Omental fat pad (tissue), 4 donors: Measurements from ENCODE around the gene CIITA. TPM values are rescaled to one million over a fixed set of nuclear protein-coding genes. Genes with fewer than 3 reads are reported as not detected.
A peak's percentile ranks its signal among the peaks of the same experiment; 100 is the strongest.

ENCODE experiments used
- ATAC-seq: fragments of 150-250 bp; one replicate; pipeline ENCODE4 v1.9.1; 2016; ENCODE audit warnings: mild to moderate bottlenecking, moderate library complexity; ENCODE audit not compliant: low FRiP score
- DNase-seq: peaks from one replicate; pipeline ENCODE4 v3.0.0-alpha.2; 2019; ENCODE audit warnings: low spot score
- total RNA-seq, 4 donors: library from RNA; depleted of rRNA; stranded (reverse); fragments of >200 nt; gene quantifications; one replicate each; pipeline ENCODE4 v1.1.0, GENCODE V29; 2016
- TF ChIP-seq, protein P1 (sequence below), 3 donors: fragments of 450-650 bp; IDR thresholded peaks; one replicate each; pipeline ENCODE4 v1.5.1; 2016 to 2017; ENCODE audit warnings: antibody characterized with exemption in 3 of 3, mild to moderate bottlenecking in 3 of 3, moderate library complexity in 2 of 3

Gene CIITA
- total RNA-seq, 4 donors from 2014 or later = 3.2 to 101 (median 11.2) TPM

DNA sequence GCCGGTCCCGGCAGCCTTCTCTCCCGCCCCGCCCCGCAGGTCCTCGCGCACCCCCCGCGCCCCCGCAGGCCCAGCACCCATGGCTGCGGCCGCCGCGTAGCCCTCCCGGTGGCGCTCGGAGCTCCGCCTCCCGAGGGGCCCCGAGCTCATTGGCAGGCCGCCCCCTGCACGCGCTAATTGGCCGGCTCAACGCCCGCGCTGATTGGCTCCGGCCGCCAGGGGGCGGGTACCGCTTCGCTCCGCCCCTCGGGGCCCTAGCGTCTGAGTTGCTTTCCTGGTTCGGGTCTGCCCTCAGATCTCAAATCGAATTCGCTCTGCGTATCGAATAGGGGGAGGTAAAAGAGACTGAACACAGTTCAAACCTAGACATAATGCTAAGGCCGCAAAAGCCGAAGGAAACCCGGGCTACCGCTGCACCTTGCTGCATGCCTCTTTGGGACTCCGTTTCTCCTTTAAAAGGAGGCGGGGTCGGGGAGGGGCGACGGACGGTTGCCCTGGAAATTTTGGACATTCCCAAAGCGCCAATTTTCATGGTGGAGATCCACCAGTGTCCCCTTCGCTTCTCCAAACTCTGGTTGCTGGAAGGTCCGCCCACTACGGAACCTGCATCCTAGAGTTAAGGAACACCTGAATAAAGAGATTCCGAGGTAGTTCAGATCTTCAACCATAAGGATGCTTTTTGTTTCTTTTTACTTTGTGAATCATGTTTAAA is 65.5 kb downstream of the CIITA start, which contains the start of gene DEXI:
Gene DEXI (minus strand): TSS at position 117 of the 712 bp plus-strand sequence. CDS start 463 bp downstream, outside the sequence.
- ATAC-seq = peak; percentile 75
- DNase-seq = peak; percentile 74
- TF ChIP-seq, protein P1, sequence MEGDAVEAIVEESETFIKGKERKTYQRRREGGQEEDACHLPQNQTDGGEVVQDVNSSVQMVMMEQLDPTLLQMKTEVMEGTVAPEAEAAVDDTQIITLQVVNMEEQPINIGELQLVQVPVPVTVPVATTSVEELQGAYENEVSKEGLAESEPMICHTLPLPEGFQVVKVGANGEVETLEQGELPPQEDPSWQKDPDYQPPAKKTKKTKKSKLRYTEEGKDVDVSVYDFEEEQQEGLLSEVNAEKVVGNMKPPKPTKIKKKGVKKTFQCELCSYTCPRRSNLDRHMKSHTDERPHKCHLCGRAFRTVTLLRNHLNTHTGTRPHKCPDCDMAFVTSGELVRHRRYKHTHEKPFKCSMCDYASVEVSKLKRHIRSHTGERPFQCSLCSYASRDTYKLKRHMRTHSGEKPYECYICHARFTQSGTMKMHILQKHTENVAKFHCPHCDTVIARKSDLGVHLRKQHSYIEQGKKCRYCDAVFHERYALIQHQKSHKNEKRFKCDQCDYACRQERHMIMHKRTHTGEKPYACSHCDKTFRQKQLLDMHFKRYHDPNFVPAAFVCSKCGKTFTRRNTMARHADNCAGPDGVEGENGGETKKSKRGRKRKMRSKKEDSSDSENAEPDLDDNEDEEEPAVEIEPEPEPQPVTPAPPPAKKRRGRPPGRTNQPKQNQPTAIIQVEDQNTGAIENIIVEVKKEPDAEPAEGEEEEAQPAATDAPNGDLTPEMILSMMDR (IDR thresholded peaks at IDR 0.05) = no peak

DNA sequence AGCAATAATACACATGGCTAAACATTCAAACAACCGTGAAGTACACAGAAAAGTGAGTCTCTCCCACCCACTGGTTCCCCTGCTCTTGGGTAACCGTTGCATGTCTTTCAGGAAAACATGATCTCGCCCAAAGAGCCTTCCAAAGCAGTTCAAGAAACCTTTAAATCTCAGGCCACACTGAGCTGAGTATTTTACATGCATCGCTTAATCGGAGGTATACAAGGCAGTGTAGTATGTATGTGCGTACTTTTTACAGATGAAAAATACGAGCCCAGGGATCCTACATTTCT is 66.0 kb downstream of the CIITA start:
- DNase-seq = no peak
- no peak for ATAC-seq
- TF ChIP-seq, protein P1 (IDR thresholded peaks at IDR 0.05) = no peak

GRCh38 chr16:10944249-10945064 is 67.5 kb downstream of the CIITA start, which contains the start of gene CLEC16A:
CLEC16A (plus strand) TSS chr16:10944564; CDS start chr16:10944718, 154 bp downstream.
- DNase-seq (peak; percentile 82), ATAC-seq (peak; percentile 84)
- TF ChIP-seq, protein P1 (IDR thresholded peaks at IDR 0.05) = no peak

DNA sequence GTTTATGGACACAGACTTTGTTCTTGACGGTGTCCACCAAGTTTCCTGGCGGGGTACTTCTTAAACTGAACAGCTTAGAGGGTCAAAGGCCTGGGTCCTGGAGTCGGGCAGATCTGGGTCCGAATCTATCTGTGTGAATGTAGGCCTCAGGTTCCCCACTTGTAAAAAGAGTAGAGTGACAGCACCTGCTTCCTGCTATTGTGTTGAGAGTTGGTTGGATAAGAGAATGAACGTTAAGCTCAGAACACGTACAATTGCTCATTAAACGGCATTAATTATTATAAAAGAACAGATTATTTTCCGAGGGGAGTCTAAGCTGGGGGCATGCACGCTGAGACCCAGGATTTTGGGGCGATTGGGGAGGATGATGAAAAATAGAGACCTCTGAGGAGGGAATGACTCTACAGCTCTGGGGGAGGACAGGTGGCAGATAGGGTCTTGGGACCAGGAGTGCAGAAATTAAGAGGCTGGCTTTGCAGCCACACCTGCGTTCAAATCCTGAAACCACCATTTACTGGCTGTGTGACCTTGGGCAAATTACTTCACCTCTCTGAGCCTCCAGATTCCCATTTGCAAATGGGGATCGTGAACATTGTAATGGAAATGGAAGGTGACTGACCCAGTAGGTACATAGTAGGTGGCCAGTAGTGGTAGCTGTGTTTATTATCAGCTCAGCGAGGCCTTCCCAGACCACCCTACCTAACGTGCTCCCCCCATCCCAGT is 68.2 kb downstream of the CIITA start:
- TF ChIP-seq, protein P1 (IDR thresholded peaks at IDR 0.05) = no peak
- DNase-seq (no peak), ATAC-seq (no peak)

DNA sequence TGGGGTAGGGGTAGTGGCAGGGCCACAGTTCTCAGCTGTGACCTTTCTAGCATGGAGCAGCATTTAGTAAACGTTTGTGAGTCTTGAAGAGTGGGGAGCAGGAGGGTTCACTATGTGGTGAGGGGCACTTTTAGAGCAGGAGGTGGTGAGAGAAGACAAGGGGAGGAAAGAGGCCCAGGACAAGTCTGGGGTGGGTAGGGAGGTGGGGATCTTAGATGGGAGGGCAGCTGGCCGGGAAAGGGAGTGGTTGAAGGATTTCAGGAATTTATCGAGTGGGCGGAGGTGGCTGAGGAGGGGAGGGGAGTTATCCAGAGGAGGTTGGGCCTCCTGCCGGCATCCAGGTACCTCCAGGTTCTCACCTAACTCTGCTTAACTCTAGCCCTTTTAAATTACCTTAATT is 69.3 kb downstream of the CIITA start:
- TF ChIP-seq, protein P1 (IDR thresholded peaks at IDR 0.05) = no peak
- DNase-seq (no peak), ATAC-seq (no peak)

GRCh38 chr16:10947211-10947787 is 70.3 kb downstream of the CIITA start:
- no peak for ATAC-seq
- TF ChIP-seq, protein P1 (IDR thresholded peaks at IDR 0.05) = no peak

More at GRCh38 chr16:10947211-10947787, 70.3 kb downstream of the CIITA start:
- DNase-seq = no peak
